Stimulated activated CD8-positive, alpha-beta memory T cell treated with anti-CD3 and anti-CD28 coated beads, Interleukin-12 subunit alpha, Interleukin-12 subunit beta, amount 100 ng/mL, for 24 hours (primary cell): ENCODE measurements around the gene HCN3.
"Not testable (repeated sequence)": the region's sequence is repeated elsewhere in the genome, so short reads cannot be mapped to it uniquely, and the experiment has no call there.

ENCODE experiments used
- DNase-seq: peaks from one replicate; pipeline ENCODE4 v3.0.0-alpha.2; 2020; ENCODE audit errors: extremely low read depth

HCN3 gene

DNA sequence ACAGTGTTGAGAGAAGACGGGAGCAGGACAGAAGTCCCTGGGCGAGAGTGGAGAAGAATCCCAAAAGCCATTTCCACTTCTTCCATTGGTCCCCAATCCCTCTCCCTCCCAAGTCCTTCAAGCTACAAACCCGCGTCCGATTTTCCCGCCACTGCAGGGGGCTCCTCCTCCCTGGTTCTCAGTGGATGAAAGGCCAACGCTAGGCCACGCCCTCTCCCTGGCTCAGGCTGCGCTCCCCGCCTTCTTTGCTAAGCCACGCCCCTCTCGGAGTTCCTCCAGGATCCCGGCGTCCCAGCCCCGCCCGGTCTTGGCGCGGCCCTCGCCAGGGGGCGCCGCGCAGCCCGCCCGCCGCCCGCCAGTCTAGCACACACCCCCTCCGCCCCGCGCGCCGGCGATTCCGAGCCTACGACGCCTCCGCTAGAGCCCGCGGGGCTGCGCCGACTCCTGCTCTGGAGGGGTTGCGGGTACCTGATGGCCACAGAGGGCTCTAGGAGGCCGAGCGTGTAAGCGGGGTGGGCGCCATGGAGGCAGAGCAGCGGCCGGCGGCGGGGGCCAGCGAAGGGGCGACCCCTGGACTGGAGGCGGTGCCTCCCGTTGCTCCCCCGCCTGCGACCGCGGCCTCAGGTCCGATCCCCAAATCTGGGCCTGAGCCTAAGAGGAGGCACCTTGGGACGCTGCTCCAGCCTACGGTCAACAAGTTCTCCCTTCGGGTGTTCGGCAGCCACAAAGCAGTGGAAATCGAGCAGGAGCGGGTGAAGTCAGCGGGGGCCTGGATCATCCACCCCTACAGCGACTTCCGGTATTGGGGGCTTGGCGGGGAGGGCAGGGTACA, at the start of gene HCN3:
HCN3 (plus strand) TSS at position 394 of the 832 bp plus-strand sequence; CDS start at position 522, 128 bp downstream.
- peak; percentile 88 for DNase-seq

DNA sequence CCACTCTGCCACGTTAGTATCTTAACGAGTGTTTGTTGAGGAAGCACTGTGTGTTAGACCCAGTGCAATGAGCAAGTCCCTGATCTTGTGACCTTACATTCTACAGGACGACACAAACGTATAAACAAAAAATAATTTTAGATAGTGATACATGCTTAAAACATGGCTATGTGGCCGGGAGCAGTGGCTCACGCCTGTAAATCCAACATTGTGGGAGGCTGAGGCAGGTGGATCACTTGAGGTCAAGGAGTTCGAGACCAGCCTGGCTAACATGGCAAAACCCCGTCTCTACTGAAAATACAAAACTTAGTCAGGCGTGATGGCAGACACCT, 49.2 kb upstream of the HCN3 start:
- DNase-seq: no peak

DNA sequence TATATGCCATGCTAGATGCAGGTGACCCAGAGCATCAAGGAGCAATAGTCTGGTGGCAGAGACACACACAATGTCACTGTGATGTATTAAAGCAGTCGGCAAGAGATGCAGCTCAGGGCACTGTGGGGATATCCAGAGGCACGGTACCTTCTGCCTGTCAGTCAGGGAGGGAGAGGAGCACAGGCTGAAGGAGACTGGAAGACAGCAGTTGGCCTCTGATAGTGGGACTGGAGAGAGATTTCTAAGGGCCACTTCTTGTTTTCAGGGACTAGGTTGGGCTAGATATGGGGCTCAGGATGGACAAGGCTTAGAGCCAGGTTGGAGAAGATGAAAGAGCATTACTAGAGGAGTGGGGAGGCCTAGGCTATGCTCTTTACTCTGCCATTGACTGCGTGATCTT, 46.0 kb upstream of the HCN3 start:
- DNase-seq: not testable (repeated sequence)

DNA sequence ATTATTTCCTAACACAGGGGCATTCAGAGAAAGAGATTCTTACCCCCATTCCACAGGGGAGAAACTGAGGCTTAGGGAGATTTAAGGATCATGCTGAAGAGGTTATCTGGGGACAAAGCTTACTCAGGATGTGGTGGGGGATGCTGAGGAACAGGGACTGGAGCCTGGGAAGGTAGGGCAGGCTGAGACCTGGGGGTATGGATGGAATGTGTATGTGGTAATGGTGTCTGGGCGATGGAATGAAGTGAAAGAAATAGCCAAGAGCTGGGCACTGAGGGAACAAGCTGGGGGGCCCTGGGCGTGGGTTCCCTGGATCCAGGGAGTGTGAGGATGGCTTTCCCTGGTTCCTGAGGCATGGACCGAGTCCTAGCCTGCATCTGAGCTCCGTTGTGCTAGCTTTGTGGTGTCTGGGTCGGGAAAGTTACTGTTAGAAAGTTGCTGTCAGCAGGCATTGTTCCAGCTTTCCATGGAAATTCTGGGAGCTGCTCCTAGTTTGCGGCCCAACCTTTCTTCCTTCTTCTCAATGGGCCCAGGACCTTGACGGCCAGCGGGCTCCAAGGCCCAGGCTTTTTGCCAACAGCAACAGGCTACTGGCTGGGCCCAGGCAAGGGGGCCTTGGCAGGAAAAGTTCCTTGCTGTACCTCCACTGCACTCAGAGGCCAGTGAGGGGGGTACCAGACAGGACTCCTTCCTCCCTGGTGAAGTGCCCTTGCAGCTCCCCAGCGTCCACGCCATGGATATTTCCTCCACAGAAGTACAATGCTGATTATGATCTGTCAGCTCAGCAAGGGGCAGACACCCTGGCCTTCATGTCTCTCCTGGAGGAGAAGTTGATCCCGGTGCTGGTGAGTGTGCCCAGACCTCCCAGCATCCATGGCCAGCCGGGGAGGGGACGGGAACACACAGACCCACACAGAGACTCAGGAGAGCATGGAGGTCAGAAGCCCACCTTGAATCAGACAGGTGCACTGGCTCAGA, 45.0 kb upstream of the HCN3 start:
- DNase-seq: not testable (repeated sequence)

DNA sequence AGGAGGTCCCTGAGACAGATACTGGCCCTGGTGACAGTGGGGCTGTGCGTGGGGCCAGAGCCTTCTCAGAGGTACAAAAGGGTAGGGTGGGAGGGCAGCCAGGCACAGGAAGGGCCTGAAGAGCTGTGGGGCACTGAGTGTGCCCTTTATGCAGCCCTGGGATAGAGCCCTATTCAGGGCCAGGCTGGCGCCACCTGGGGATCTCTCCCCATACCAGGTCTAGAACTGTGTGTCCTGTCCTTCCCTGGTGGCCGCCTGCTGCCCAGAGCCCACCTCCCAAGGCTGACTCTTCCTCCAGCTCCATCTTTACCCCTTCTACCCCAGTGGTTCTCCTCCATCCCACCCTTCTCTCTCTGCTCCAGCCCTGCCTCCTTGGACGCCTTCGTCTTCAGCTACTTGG, 43.8 kb upstream of the HCN3 start:
- DNase-seq: not testable (repeated sequence)

DNA sequence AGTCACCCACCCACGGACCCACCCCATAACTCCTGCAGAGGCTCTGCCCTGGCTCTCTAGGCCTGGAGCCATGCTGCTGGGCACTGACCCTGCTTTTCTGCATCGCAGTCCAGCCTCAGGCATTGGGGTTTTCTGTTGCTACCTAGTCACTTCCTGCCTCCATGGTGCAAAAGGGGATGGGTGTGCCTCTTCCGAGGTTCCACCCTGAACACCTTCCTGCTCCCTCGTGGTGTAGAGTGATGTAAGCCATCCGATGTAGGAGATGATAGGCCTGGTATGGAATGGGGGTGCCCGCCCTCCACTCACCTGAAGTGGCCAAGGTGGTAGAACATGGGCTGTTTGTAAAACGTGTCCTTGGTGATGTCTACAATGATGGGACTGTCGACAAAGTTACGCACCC, 41.9 kb upstream of the HCN3 start:
- not testable (repeated sequence) for DNase-seq

DNA sequence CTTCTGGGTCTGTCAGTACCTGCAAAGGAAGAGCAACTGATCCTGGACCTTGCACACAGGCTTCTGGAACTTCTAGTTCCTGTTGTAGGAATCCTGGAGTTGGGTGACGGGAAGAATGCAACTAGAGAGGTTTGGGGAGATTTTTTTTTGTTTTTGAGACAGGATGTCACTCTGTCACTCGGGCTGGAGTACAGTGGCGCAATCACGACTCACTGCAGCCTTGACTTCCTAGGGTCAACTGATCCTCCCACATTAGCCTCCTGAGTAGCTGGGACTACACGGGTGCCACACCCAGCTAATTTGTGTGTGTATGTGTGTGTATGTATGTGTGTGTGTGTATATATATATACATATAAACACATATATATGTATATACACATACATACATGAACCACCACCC, 40.8 kb upstream of the HCN3 start:
- no peak for DNase-seq

DNA sequence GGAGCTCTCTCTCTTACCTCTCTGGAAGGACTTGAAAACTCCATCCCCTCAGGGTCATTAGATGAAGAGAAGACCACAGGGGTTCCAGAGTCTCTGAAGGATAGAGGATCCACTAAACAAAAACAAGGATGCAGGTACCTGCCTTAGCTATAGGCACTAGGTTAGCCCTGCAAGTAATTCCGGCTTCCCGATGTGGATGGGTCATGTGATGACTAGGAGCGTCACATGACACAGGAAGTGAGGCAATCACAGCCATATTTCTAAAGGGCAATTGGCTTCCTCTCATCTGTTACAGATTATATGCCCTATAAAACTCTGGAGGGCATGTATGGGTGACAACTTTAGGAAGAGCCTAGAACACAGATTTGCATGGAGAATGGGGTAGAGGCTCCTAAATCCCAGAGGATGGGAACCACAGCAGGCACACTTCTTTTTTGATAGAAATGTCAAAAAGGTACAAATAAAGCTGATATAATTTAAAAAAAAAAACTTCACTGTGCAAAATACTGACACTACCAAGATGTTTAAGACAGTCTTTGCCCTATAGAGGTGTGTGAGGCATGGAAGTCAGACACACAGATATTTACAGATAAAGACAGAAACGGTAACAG, 36.1 kb upstream of the HCN3 start:
- DNase-seq: no peak

DNA sequence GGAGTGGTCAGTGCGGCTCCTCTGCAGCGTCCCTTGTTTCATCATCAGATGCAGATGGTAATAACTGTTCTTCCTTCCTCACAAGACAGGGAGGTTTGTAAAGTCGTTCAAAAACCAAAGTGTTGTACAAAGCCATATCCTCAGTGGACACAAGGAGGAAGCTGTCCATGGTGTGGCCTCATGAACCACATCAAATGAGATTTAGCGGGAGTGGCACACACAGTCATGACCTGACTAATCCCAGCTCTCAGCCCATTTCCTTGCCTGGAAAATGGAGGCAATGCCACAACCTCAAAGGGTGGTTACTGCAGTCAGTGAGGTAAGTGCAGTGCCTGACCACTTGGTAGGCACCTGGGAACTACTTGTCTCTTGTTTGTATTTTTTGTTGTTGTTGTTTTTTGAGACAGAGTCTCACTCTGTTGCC, 35.4 kb upstream of the HCN3 start:
- no peak for DNase-seq

DNA sequence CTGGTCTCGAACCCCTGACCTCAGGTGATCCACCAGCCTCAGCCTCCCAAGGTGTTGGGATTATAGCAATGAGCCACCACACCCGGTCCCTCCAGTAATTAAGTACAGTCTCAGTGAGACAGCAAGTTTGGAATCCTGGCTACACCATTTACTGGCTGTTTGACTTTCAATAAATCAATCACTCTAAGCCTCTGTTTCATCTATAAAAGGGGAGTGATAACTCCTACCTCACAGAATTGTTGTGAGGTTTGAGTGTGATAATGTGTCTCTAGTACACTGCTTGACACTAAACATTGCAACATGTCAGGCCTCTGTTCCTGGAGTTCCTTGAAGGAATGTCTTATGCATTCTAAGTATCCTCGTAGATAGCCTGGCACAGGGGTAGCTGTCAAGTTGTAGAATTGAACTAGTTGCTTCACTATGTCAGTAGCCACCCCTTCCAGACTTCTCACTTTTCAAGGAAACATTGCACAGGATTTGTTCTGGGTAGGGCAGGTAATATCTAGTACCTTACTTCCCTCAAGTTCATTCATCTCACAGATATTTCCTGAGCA, 34.4 kb upstream of the HCN3 start:
- no peak for DNase-seq

DNA sequence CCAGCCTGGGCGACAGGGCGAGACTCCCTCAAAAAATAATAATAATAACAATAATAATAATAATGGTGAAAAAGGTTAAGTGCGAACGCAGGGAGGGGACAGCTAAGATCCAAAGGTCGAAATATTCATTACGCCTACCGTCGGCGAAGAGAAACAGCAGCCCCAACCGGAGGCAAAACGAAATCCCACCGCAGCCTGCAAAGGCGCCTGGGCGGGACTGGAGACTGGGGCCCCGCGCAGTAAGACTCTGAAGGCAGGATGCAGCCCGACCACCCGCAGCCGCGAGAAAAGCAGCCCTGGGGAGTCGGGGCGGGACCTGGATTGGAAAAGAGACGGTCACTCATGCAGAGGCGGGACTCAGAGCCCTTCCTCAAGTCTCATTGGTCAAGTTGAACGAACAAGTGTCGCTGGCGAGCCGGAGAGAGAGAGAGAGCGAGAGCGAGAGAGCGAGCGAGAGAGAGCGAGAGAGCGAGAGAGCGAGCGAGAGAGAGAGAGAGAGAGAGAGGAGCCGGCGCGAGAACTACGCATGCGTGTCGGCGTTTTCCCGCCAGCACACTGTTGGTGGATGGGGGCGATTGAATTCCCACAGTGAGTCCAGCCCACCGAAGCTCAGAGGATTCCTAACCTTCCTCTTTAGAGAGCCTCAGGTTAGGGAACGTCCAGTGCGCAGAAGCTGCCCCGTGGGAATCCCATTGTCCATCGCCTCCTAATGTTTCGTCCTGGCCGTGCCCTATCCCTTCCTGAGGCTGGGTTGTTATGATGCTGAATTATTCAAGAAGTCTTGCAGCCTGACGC, 32.7 kb upstream of the HCN3 start:
- peak; percentile 90 for DNase-seq

DNA sequence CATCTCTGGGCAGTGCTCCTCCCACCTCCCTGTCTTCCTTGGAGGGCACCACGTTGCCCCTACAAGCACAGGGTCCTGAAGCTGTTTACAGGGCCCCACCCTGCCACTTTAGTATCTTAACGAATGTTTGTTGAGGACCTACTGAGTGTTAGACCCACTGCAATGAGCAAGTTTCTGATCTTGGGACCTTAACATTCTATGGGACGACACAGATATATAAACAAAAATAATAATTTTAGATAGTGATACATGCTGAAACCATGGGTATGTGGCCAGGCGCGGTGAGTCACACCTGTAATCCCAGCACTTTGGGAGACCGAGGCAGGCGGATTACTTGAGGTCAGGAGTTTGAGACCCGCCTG, 32.1 kb upstream of the HCN3 start:
- DNase-seq: no peak

DNA sequence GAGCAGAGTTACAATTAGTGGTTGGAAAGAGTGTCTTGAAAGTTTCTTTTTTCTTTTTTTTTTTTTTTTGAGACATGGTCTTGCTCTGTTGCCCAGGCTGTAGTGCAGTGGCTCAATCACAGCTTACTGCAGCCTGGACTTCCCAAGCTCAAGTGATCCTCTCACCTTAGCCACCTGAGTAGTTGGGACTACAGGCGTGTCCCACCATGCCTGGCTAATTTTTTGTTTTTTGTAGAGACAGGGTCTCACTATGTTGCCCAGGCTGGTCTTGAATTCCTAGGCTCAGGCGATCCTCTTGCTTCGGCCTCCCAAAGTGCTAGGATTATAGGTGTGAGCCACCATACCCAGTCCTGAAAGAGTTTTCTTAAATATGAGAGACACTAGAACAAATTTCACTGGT, 30.5 kb upstream of the HCN3 start:
- not testable (repeated sequence) for DNase-seq

DNA sequence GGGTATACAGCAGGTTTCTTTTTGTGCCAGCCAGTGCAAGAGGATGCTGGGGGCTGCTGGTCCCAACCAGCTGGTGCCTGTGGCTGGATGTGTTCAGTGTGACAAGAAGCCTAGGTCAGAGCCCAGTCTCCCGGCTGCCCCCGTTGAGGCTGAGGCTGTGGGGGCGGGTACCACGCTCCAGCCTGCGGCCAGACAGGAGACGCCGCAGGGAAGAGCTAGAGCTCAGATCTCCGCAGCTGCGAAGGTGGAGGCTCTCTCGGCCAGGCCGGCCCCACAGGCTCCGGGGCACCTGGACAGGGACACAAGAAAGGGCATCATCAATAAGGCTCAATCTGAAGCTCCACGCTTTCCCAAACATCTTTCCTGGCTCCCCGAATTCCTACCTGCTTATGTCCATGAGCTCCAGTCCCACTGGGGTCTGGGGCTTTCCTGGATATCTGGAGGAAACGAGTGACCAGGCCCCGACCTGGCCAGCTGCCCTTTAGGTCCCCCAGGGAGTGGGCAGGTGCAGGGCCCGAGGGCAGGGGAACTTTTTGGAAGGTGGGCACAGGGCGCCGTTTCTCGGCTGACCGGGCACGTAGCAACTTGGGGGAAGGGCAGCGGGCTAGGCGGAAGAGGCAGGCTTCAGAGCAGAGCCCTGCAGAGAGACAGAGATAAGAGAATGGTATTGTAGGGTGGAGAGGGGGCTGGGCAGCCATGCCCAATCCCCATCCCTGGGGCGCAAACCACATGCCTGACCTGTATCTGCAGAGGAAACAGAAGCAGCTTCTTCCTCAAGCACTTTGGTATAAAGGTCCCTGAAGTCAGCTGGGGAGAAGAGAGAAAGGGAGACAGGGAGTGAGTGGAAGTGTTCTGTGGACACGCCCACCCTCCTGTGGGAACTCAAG, 29.4 kb upstream of the HCN3 start:
- no peak for DNase-seq

DNA sequence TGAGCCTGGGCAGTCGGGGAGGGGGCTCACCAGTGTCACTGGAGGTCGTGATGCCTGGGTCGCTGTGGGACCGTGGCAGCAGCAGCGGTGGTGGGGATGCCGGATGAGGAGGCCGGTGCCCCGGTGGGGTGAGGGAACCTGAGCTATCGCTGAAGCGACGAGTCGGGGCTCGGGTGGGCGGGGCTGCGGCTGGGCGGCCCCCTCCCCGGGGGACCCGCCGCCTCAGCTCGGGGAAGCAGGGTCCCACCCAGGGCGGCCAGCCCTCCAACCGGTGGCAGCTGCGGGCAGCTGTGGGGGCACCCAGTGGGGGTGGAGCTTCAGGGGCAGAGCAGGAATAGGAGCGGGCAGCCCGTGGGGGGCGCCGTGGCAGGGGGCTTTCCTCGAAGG, 27.0 kb upstream of the HCN3 start:
- DNase-seq: no peak

DNA sequence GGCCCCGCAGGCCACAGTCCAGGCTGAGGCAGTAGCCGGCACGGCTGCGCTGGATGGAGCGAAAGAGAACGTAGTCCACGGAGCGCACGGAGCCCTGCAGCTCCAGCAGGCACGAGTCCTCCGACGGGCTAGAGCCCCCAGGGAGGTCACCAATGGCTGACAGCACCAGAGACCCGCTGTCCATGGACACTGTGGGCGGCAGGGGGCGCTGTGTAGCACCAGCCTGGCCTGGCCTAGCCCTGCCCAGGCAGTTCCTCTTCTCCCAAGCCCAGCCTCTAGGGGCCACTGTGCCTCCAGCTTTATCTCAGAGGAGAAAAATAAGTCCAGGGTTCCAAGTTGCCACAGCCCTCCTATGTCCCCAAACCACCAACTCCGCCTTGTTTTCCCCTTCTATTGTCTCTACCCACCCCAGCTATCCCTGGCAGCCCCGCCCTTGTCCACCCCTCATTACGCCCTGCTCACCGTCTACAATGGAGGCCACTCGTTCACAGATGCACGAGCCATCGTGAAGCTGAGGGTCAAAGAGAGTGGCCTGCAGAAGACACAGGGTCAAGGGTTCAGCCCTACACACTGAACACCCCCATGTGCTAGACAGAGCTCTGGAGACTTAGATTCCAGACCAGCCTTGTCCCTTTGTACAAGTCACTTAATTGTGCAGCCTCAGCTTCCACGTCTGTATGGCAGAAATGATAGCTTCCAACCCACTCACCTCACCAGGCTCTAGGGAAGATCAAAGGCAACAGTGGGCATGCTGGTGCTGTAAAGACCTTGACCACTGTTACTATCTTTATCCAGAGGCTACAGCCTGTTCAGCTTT, 26.4 kb upstream of the HCN3 start:
- peak; percentile 92 for DNase-seq

DNA sequence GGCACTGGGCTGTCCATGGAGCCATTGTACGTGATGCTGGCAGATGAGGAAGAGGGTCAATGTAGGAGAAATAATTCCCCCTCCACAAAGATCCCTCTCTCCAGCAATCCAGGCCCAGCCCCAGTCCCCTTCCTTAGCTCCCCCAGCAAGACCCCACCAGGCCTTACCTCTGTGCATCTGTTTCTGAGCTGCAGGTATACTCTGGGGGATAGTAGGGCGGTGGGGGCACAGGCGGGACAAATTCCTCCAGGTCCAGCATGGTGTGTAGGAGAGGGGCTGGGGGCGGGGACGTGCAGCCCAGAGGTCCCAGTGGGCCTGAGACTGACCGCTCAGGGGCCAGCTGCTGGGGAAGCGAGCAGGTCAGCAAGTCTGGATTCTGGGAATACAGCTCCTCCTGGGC, 25.7 kb upstream of the HCN3 start:
- no peak for DNase-seq

DNA sequence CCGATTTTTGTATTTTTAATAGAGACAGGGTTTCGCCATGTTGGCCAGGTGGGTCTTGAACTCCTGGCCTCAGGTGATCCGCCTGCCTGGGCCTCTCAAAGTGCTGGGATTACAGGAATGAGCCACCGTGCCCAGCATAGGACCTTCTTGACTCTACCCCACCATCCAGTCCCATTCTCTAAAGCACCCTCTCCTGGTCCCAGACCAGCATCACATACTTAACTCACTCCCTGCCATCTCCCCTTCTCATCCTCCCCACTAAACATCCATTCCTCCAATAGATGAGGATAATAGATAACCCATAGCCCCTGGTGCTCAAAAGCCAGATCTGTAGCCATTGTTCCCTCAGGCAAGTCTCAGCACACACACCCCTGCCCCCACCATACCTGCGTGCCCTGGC, 24.1 kb upstream of the HCN3 start:
- DNase-seq: no peak

DNA sequence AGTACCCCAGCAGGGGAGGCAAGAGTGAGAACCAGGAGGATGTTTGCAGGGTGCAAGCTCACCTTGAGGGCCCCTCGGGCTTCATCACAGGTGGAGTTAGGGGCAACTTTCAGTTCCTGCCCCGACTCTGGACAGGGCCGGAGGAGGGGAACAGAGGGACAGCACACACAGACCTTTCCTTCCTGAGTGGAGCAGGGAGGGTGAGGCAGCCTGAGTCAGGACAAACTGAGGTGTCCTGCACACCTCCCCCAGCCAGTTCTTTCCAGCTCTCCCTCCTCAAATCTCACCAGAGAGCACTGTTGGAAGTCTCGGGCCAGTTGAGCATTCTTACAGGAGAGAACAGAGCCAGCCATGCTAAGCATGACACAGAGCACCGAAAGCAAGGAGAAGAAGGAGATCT, 23.5 kb upstream of the HCN3 start:
- no peak for DNase-seq
